Fibroblast of upper back skin (primary cell): ENCODE measurements around the gene PIP5KL1.

Source experiments
- DNase-seq: peaks from one replicate; pipeline ENCODE4 v3.0.0-alpha.2; 2013

PIP5KL1 gene

DNA sequence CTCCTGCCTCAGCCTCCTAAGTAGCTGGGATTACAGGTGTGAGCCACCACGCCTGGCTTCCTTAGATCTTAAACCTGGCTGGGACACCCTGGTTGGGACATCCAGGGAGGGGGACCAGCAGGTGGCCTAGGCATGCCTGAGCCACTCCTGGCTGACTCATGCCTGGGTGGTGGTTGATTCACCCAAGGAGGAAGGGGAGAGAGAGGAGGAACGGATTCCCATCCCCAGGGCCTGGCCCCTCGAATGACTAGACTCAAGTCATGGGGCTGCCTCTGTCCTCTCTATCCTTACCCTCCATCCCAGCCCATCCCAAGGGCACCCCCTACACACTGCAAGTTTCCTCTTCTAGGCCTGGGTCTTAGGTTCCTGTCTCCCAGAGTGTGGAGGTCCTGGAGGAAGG lies 37.5 kb upstream of the PIP5KL1 start:
- DNase-seq: peak; percentile 71

DNA sequence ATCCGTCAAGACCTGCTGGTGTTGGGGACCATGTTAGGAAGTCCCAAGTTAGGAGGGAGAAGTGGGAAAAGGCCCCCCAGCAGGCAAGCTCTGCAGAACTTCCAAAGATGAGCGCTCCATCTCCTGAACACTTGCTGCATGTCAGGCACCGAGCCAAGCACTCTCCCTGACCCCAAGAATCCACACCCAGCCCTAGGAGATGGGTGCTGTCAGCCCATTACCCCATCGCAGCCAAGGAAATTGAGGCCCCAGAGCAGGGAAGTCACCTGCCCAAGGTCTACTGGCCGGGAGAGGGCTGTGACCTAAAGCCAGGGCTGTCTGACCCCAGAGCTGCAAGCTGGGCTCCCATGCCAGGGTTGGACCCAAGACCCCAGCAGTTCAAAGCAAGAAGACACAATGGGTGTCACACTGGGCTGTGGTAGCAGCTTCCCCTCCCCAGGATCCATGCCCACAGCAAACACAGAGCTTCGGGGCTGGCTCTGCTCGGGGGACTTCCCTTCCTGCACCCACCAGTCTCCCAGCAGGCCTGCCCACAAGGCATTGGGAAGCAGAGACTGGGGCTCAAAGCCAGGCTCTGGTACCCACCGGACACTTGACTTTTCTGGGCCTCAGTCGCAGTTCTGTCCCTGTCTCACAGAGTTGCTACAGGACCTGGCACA lies 36.7 kb upstream of the PIP5KL1 start:
- DNase-seq: no peak

DNA sequence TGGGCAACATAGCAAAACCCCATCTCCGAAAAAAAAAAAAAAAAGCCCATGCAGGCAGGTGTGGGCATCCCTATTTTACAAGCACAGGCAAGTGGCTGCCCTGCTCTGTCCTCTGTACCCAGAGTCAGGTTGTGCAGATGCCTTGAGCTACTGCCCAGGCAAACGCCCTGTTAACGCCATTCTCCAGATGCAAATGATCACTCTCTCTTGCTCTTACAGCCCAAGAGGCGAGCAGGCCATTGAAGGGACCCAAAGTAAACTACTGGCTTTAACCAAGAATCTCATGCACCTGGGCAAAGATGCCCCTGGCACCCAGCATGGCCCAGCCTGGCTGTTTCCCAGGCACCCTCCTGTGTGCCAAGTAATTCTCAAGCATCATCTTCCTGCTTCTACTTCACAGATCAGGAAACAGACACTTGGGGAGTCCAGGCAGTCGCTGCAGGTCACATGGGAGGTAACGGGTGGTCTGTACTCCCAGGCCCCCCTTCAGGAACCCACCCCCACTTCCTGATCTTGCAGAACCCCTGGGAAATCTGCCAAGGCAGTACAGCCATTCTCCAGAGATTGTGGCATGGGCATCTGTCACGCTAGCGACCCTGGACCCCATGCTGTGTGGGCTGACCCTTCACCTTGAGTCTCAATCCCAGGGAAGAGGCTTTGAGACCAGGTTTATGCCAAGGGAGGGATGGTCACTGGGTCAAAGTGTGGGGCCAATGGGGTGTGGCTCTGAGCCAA lies 36.0 kb upstream of the PIP5KL1 start:
- DNase-seq: no peak

DNA sequence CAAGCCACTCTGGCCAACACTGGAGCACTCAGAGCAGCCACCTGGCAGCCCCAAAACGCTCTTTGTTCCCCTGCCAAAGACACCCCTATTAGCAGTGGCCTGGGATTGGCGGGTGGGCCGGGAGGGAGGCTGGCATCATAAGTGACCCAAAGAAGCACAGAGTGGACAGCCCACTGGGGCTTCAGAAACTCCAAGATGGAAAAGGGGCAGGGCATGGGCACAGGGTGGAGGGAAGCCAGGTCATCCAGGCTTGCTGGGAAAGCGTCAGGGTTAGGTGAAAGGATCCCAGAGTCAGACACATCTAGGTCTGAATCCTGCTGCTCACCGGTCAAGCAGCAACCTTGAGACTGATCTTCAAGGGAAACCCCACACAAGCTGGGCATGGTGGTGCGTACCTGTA lies 35.4 kb upstream of the PIP5KL1 start:
- no peak for DNase-seq

DNA sequence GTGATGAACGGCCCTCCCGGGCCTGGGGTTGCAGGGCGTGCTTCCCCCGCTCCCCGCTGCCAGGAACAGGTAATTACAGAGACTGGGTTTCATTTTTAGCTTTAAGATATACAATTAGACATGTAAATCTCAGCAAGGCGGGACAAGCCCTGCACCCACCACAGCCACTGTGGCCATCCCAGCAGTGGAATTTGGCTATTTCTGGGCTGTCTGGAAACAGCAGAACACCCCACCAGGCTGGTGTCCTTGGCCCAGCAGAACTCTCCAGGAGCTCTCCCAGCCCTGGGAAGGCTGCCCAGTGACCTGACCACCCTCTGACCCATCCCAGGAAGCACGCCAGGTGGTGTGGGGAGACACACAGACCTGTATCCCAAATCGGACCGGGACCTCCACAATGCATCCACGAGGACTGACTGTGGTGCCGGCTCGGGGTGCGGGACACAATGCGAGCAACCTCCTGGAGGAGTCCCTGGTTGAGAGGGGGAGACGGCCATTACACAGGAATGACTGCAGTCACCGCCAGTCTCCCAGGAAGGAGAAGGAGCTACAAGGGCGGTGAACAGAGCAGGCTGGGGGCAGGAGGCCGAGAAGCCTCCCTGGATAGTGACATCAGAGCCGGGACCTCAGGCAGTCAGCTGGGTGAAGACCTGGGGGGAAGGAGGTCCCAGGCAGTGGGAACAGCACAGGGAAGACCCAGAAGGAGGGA lies 32.9 kb upstream of the PIP5KL1 start:
- peak; percentile 34 for DNase-seq

DNA sequence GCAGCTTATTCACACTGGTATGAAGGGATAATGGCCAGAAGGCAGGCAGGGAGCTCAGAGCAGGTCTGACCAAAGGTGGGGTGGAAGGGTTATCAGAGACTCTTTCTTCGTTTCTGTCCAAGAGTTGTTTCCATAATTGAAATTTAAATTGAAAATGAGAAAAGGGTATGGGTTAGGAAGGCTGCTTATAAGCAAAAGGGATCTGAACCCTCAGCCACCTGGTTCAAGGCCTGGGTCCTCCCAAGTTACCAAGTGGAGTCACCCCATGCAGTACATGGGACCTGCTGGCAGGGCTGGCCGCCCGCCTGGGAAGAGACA lies 32.4 kb upstream of the PIP5KL1 start:
- DNase-seq: no peak

DNA sequence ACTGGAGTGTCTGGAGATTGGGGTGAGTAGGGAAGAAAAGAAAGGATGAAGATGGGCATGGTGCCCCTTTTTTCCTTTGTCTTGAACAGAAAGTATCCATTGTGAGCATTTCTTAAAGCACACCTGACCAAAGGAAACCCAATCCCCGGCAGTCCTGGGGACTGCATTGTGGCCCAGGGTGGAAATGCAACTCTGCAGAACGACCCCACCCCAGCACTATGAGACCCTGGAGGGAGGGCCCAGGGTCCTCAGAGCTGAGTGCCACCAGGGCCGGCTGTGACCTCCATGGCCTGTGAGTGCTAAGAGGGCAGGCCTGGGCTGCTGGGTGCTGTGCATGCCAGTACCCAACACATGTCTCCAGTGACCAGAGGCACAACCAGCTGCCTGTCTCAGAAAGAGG lies 31.7 kb upstream of the PIP5KL1 start:
- DNase-seq: no peak

DNA sequence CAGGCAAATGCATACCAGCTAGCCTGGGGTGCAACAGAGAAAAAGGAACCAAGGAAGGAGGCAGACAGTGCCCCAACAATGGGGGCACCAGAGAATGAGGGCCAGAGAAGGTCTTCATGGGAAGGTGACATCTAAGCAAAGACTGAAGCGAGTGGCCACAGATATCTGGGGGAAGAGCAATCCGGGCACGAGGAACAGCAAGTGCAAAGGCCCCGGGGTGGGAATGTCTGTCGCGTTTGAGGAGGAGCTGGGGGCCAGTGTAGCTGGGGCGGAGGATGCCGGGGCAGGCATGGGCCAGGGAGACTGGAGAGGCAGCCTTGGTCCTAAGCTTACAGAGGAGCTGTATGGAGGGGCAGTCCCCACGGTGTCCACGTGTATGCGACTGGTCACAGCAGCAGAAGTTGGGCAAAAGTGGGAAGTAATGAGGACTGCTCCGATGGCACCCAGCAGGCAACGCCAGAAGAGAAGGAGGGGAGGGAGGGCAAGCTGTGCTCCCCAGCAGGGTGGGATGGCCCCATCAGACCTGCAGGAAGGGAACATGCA lies 31.1 kb upstream of the PIP5KL1 start:
- DNase-seq: no peak

DNA sequence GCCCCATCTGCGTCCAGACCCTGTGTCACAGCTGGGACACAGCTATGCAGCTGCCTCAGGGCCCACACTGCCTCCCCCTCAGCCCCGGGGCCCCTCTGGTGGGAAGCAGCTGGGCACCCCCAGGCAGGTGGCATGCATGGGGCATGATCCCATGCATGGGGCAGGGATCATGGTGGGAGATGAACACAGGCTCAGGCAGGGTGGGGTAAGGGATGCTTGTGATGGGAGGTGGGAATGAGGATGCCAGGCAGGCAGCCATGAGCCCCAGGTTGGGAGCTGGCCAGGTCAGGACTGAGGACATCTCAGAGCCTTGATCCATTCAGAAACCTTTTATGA lies 30.5 kb upstream of the PIP5KL1 start:
- DNase-seq: no peak

DNA sequence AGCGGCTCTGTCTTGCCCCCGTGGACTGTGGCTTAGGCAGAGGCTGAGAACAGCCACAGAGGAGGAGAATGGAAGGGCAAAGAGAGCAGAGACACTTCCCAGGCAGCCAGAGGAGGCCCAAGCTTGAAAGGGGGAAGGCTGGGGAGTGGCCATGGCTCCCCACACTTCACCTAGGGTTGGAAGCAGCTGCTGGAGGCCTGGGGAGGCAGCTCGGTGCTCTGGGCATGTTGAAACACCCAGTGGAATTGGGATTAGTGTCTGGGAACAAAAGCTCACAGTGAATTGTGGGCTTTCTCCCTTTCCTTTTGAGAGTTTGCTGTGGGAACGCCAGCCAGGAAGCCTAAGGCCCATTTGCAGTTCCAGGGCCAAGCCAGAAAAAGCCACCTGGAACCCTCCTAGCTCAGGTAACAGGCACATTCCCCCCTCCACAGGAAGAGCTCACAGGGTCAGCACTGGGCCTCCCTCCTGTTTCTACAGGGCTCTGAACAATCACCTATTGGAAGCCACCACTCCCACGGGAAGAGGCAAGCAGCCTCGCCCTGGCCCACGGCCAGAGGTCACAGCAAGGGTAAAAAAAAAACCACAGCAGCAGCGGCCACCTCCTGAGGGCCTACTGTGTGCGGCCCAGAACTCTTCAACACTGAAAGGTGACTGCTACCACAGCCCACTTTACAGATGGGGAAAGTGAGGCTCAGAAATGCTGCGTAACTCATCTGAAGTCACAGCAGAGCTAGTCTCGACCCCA lies 30.0 kb upstream of the PIP5KL1 start:
- no peak for DNase-seq

DNA sequence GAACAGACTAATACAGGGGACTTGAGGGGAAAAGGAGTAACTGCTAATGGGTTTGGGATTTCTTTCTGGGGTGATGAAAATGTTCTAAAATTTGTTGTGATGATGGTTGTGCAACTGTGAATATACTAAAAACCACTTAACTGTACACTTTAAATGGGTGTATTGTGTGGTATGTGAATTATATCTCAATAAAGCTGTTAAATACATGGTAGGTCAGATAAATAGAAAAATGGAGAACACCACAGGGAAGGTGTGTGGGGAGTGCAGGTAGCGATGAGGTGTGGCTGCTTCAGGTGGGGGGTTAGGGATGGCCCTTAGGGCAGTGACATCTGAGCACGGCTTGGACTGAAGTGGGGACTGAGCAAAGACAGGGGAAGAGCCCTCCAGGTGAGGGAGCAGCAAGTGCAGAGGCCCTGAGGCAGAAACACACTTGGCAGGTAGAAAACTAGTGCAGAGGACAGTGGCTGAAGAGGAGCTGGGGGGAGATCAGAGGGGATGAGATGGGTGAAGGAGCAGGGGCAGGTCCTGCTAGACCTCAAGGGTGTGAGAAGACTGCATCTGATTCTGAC lies 29.3 kb upstream of the PIP5KL1 start:
- DNase-seq: no peak

DNA sequence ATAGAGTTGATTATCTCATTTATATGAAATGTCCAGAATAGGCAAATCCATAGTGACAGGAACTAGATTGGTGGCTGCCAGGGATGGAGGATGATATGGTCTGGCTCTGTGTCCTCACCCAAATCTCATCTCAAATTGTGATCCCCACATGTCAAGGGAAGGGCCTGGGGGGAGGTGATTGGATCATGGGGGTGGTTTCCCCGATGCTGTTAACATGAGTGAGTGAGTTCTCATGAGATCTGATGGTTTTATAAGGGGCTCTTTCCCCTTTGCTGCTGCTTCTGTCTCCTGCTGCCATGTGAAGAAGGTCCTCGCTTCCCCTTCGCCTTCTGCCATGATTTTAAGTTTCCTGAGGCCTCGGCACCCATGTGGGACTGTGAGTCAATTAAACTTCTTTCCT lies 28.8 kb upstream of the PIP5KL1 start:
- no peak for DNase-seq

DNA sequence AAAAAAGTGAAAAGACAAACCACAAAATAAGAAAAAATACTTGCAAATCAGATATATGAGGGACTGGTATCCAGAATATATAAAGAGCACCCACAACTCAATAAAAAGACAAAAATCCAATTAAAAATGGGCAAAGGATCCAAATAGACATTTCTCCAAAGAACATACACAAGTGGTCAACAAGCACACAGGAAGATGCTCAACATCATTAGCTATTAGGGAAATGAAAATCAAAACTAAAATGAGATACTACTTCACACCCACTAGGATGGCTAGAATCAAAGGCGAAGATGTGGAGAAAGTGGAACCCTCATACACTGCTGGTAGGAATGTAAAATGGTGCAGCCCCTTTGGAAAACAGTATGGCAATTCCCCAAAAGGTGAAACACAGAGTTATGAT lies 28.2 kb upstream of the PIP5KL1 start:
- DNase-seq: no peak

DNA sequence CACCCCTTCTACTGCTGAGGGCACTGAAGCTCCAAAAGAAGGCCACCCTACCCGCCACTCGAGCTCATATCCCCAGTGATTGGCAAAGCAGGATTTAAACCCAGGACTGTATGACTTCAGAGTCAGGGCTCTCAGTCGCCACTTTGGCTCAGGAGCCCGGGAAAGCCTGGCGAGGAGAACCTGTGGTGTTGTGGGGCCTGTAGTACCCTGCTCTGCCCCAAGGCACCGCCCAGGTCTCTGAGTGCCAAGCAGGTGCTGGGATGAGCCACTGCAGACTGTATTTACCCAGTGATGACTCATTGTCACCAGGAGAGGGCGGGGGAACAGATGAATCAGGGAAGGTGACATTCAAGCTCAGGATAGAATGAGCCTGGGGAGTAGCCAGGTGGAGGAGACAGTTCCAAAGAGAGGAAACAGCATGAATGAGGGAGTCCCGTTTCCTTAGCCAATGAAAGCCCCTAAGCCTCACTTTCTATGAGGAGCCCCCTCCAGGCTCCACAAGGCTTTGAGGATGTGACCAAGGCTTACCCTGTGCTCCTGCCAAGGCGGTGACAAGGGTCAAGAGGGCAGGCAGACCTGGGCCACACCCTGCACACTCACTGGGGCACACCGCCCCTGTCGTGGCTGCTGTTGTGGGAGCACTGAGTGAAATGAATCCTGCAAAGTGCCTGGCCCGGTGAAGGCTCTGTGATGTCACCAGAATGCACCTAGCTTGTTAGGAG lies 24.9 kb upstream of the PIP5KL1 start:
- no peak for DNase-seq

DNA sequence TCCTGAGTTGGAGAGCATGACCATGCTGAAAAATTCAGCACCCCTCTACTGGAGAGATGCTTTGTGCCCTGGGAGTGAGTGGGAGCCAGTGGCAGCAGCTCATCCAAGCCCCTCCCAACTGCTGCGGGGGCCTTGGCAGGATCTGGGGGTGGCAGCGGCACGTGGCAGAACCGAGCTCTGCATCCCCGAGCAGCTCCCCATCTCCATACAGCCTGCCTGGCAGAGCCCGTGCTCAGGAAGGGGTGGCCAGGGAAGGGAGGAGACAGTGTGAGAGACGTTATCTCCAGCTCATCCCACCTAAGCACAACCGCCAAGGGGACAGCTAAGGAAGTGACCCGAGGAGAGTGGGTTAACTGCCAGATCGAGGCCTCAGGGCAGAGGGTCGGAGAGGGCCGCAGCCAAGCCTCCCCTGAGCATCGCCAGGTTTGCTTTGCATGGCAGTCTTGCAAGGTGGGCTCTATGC lies 24.3 kb upstream of the PIP5KL1 start:
- DNase-seq: no peak

DNA sequence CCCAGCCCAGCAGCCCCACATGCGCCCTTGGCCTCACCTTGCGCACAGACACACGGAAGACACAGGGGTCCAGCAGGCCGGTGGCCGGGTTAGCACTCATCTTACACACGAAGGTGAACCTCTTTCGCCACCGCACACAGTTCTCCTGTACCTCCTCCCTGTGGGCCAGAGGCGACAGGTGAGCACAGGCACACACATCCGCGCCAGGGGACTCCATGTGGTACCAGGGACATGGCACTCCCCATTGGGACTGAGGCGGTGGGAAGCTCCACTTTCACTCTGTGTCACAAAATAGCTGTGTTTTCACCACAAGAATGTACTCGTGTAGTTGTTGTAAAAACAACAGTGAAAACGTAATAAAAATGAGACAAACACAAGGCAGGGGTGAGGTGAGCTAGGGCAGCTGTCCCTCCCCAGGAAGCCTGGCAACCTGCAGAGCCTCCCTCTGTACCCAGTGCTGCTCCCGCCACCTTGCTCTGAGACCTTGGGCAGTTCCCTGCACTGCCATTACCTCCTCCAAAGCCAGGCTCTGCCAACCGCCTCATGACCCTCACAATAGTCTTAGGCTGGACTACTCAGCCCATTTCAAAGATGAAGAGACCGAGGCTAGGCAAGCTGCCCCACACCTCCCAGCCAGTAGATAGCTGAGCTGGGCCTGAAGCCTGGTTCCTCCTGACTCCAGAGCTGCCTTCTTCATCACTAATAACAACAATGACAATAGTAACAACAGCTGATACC lies 23.4 kb upstream of the PIP5KL1 start:
- no peak for DNase-seq

DNA sequence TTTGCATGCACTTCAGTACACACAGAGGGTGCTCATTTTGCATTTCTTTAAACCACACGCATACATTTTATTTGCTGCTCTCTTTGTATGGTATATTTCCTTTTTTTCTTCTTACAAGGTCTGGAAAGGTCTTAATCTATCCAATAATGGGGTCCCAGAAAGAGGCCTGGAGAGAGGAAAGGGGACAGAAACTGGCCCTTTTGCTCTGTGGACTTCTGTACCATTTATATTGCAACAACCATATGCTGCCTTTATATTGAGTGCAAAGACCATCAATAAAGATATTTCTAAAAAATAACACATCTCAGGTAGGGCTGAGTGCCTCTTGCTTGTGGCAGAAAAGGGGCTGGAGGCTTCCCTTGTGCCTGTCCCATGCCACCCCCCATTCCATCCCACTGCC lies 22.6 kb upstream of the PIP5KL1 start:
- DNase-seq: no peak

DNA sequence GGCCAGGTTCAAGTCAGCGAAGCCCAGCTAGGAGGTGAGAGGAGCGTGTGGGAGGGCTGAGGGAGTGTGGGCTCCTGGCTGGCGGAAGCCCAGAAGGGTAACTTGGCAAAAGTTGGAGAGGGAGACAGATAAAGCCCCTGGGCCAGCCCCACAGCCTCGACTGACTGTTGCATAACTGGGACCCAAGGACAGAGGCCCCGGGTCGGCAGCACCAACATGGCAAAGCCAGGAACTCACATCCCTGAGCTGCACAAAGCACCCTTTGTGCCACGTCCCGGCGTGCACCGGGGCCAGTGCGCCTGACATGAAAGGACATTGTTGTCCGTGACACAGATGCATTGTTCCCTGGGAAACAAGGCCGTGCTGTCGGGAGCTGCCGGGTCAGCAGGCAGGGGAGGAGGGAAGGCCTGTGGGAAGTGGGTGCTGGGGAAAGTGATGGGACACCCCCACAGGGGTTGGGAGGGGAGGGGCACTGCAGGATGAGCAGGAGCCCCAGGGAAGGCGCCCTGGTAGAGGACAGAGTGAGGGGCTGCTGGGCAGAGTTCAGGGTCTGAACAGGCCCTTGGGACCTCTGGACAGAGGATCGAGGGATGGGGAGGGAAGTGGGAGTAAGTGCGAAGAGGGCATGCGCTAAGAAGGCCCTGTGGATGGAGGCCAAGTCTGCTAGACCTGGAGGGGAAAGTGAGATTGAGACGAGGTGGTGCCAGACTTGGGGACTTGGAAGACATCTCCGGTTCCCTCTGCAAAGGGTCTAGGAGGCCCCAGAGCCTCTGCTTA lies 20.1 kb upstream of the PIP5KL1 start:
- DNase-seq: no peak

DNA sequence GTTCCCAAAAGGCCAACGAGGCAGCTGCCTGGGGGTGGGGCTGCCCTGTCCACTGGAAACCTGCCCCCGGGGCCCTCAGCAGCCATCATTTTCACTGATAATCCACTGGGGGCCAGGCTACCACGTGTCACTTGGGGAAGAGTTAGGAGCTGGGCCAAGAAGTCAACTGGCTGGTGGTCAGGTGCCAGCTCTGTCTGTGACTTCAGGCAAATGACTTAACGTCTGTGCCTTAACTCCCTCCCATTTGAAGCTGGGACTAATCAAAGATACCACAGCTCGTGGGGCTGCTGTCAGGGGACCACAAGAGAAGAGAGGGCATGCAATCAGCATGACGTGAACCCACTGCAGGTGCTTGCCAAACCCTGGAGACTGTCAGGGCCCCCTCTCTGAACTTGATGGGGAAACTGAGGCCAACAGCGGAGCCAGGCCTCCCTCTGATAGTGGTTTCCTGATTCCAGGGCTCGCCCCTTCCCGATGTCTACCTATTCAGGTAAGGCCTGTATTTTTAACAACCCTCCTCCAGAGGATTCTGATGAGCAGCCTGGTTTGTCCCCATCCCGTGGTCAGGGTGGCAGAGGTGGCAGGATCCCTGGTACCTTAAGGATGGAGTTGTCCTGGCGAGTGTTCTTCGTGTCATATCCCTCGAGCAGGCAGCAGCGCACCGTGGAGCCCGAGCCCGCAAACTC lies 19.4 kb upstream of the PIP5KL1 start:
- DNase-seq: no peak
